Osteoblast (primary cell): ENCODE data around the gene PACSIN1. TPM values are rescaled to one million over a fixed set of nuclear protein-coding genes. Genes with fewer than 3 reads are reported as not detected.

Experiments used
- DNase-seq: peaks from one replicate; pipeline ENCODE4 v3.0.0; 2011; ENCODE audit warnings: low spot score, mixed read lengths; ENCODE audit not compliant: insufficient read length; ENCODE audit errors: missing footprints
- H2AFZ ChIP-seq: 2 replicates; pipeline ENCODE4 v1.6.0; 2011; ENCODE audit warnings: mild to moderate bottlenecking, low read length
- H3K27ac ChIP-seq: 2 replicates; pipeline ENCODE4 v1.5.1; 2011; ENCODE audit warnings: mild to moderate bottlenecking, low read depth, low read length, moderate library complexity
- H3K27me3 ChIP-seq: 2 replicates; pipeline ENCODE4 v1.6.0; 2012; ENCODE audit warnings: mild to moderate bottlenecking, control low read depth, inconsistent platforms, low read length, moderate library complexity; ENCODE audit not compliant: insufficient read depth
- H3K36me3 ChIP-seq: 2 replicates; pipeline ENCODE4 v1.5.1; 2011; ENCODE audit warnings: mild to moderate bottlenecking, low read length, control low read depth, moderate library complexity; ENCODE audit not compliant: insufficient read depth
- H3K4me1 ChIP-seq: 2 replicates; pipeline ENCODE4 v1.5.1; 2011; ENCODE audit warnings: mild to moderate bottlenecking, low read length, control low read depth, moderate library complexity; ENCODE audit not compliant: insufficient read depth
- H3K4me2 ChIP-seq: 2 replicates; pipeline ENCODE4 v1.6.0; 2011; ENCODE audit warnings: mild to moderate bottlenecking, low read length; ENCODE audit not compliant: insufficient read depth
- H3K4me3 ChIP-seq: fragments of 200-600 bp; sonication (generic); 3 replicates; pipeline ENCODE4 v1.5.1; 2012; ENCODE audit warnings: mild to moderate bottlenecking, low read length, inconsistent platforms; ENCODE audit not compliant: insufficient read depth
- H3K79me2 ChIP-seq: 2 replicates; pipeline ENCODE4 v1.6.0; 2012; ENCODE audit warnings: mild to moderate bottlenecking, low read length, control low read depth, inconsistent platforms; ENCODE audit not compliant: insufficient read depth
- H3K9me3 ChIP-seq: 2 replicates; pipeline ENCODE4 v1.5.1; 2011; ENCODE audit warnings: low read depth, low read length, control low read depth
- H4K20me1 ChIP-seq: 2 replicates; pipeline ENCODE4 v1.6.0; 2012; ENCODE audit warnings: mild to moderate bottlenecking, low read length, control low read depth; ENCODE audit not compliant: insufficient read depth
- CTCF ChIP-seq: IDR thresholded peaks from 2 replicates; pipeline ENCODE4 v1.5.1; 2011; ENCODE audit warnings: mild to moderate bottlenecking, low read depth, low read length, moderate library complexity; ENCODE audit errors: extremely low read depth
- total RNA-seq: library from RNA; depleted of rRNA; stranded (reverse); fragments of >200 nt; gene quantifications from 2 replicates; pipeline ENCODE4 v1.2.3, GENCODE V29; 2012

Gene PACSIN1
- total RNA-seq, 1 donor = not detected

GRCh38 chr6:34457742-34458735 is 7.8 kb upstream of the PACSIN1 start:
- no peak for TF ChIP-seq CTCF

GRCh38 chr6:34459899-34460593 is 5.8 kb upstream of the PACSIN1 start:
- peak; percentile 93 for DNase-seq
- H3K27me3 ChIP-seq = peaks cover 2% of the 10 kb centered on the region
- H3K27ac ChIP-seq = no peak overlapping the region
- no peak overlapping the region for H2AFZ ChIP-seq
- no peaks in the 10 kb centered on the region for H3K79me2 ChIP-seq
- H3K36me3 ChIP-seq = no peaks in the 10 kb centered on the region
- TF ChIP-seq CTCF = peak; percentile 68
- H3K4me3 ChIP-seq = no peak overlapping the region
- no peaks in the 10 kb centered on the region for H4K20me1 ChIP-seq
- H3K4me1 ChIP-seq = no peaks in the 10 kb centered on the region
- H3K9me3 ChIP-seq = no peaks in the 10 kb centered on the region
- no peak overlapping the region for H3K4me2 ChIP-seq

More at GRCh38 chr6:34457742-34458735, 7.8 kb upstream of the PACSIN1 start:
- Histone ChIP-seq H3K4me1 (no peaks in the 10 kb centered on the region), H3K27me3 (no peaks in the 10 kb centered on the region), H3K79me2 (no peaks in the 10 kb centered on the region), H3K4me3 (no peak overlapping the region), H2AFZ (no peak overlapping the region), H3K27ac (no peak overlapping the region), H3K4me2 (no peak overlapping the region), H3K36me3 (no peaks in the 10 kb centered on the region), H4K20me1 (no peaks in the 10 kb centered on the region), H3K9me3 (no peaks in the 10 kb centered on the region)
- no peak for DNase-seq

- DNase-seq = no peak
Measured at GRCh38 chr6:34460796-34461507, 4.9 kb upstream of the PACSIN1 start.

More at GRCh38 chr6:34460796-34461507, 4.9 kb upstream of the PACSIN1 start:
- Histone ChIP-seq H3K4me2 (no peak overlapping the region), H3K9me3 (no peaks in the 10 kb centered on the region), H3K4me1 (no peaks in the 10 kb centered on the region), H3K36me3 (no peaks in the 10 kb centered on the region), H3K4me3 (no peak overlapping the region), H3K79me2 (no peaks in the 10 kb centered on the region), H2AFZ (no peak overlapping the region), H4K20me1 (no peaks in the 10 kb centered on the region), H3K27ac (no peak overlapping the region), H3K27me3 (peaks cover 8% of the 10 kb centered on the region)
- TF ChIP-seq CTCF = no peak
